Esophagus muscularis mucosa (tissue), 4 donors: ENCODE results near the gene NAV2.

Experiments used
- CTCF ChIP-seq, 3 experiments: fragments of 200-600 bp in 2 of 3; fragments of 450-650 bp in 1 of 3; sonication (generic) in 2 of 3; IDR thresholded peaks; one replicate each; pipeline ENCODE4 v1.5.1; 2017 to 2019; ENCODE audit warnings: antibody characterized with exemption in 3 of 3, mild to moderate bottlenecking in 2 of 3, moderate library complexity in 1 of 3
- EP300 ChIP-seq: sonication (generic); formaldehyde crosslinking; IDR thresholded peaks from one replicate; pipeline ENCODE4 v1.6.1; 2017; ENCODE audit warnings: antibody characterized with exemption
- POLR2A ChIP-seq: fragments of 450-650 bp; IDR thresholded peaks from one replicate; pipeline ENCODE4 v1.6.1; 2017; ENCODE audit warnings: antibody characterized with exemption, moderate library complexity, mild to moderate bottlenecking, low read depth
- POLR2AphosphoS5 ChIP-seq, 2 donors: sonication (generic); formaldehyde crosslinking; IDR thresholded peaks; one replicate each; pipeline ENCODE4 v1.6.1; 2017; ENCODE audit warnings: antibody characterized with exemption in 2 of 2

GRCh38 chr11:19768815-19769214, 56.2 kb downstream of the NAV2 start:
- no peak for TF ChIP-seq CTCF (IDR thresholded peaks at IDR 0.05)
- TF ChIP-seq POLR2AphosphoS5 (IDR thresholded peaks at IDR 0.05) = no peak
- no peak for TF ChIP-seq POLR2A
- TF ChIP-seq EP300 = no peak
